Limb (tissue), 2 donors: ENCODE data around the gene TSPAN1.

Source experiments
- DNase-seq, 2 donors: peaks; one replicate each; pipeline ENCODE4 v3.0.0-alpha.2; 2016; ENCODE audit errors: extremely low spot score in 2 of 2

The TSPAN1 gene

GRCh38 chr1:46159516-46159915, 15.4 kb upstream of the TSPAN1 start:
- no peak for DNase-seq

- DNase-seq, result no peak
Observed at GRCh38 chr1:46160212-46160611, 14.7 kb upstream of the TSPAN1 start.

- DNase-seq, result peak in 1 of 2 donors; percentile 62
Observed at GRCh38 chr1:46166521-46167462, 8.1 kb upstream of the TSPAN1 start.

- no peak for DNase-seq
Observed at GRCh38 chr1:46168477-46168876, 6.4 kb upstream of the TSPAN1 start.

GRCh38 chr1:46169811-46170454, 5.0 kb upstream of the TSPAN1 start:
- DNase-seq, result no peak

GRCh38 chr1:46171351-46171750, 3.5 kb upstream of the TSPAN1 start:
- no peak for DNase-seq

- DNase-seq, result no peak
Observed at GRCh38 chr1:46171871-46172270, 3.0 kb upstream of the TSPAN1 start.

GRCh38 chr1:46172321-46172720, 2.6 kb upstream of the TSPAN1 start:
- DNase-seq, result no peak

GRCh38 chr1:46173361-46173856, 1.5 kb upstream of the TSPAN1 start:
- DNase-seq, result no peak

- no peak for DNase-seq
Observed at GRCh38 chr1:46175243-46175642, 356 bp downstream of the TSPAN1 start.

GRCh38 chr1:46176211-46176865, 1.5 kb downstream of the TSPAN1 start, which contains the start of gene P3R3URF:
Gene P3R3URF (minus strand): TSS chr1:46176488. CDS start chr1:46176471, 17 bp downstream.
- no peak for DNase-seq

GRCh38 chr1:46179138-46180081, 4.5 kb downstream of the TSPAN1 start:
- DNase-seq, result peak; percentile 85 to 88

GRCh38 chr1:46180082-46180616, 5.3 kb downstream of the TSPAN1 start:
- no peak for DNase-seq

GRCh38 chr1:46181343-46182260, 6.7 kb downstream of the TSPAN1 start:
- no peak for DNase-seq

- peak in 1 of 2 donors; percentile 62 for DNase-seq
Observed at GRCh38 chr1:46183079-46183847, 8.4 kb downstream of the TSPAN1 start.

GRCh38 chr1:46183926-46184557, 9.2 kb downstream of the TSPAN1 start:
- DNase-seq, result no peak

GRCh38 chr1:46184920-46185658, 10.2 kb downstream of the TSPAN1 start:
- DNase-seq, result no peak
